Measurements from ENCODE around the gene ACTG1.

Gene ACTG1

GRCh38 chr17:81512562-81513371 is at the start of gene ACTG1:
ACTG1 (minus strand) TSS chr17:81512799; CDS start chr17:81512354, 445 bp downstream.
- peak; percentile 94 for DNase-seq (ENCODE audit: low read depth)

GRCh38 chr17:81561494-81561885 is 48.9 kb upstream of the ACTG1 start:
- no peak for DNase-seq (ENCODE audit: low read depth)

- DNase-seq (ENCODE audit: low read depth), result no peak
Measured at GRCh38 chr17:81558941-81559806, 46.6 kb upstream of the ACTG1 start.

- DNase-seq (ENCODE audit: low read depth), result no peak
Measured at GRCh38 chr17:81558115-81558468, 45.5 kb upstream of the ACTG1 start.

- no peak for DNase-seq (ENCODE audit: low read depth)
Measured at GRCh38 chr17:81557276-81558114, 44.9 kb upstream of the ACTG1 start.

- DNase-seq (ENCODE audit: low read depth), result no peak
Measured at GRCh38 chr17:81556863-81557262, 44.3 kb upstream of the ACTG1 start.

GRCh38 chr17:81556175-81556691 is 43.6 kb upstream of the ACTG1 start:
- no peak for DNase-seq (ENCODE audit: low read depth)

- peak; percentile 75 for DNase-seq (ENCODE audit: low read depth)
Measured at GRCh38 chr17:81553616-81554181, 41.1 kb upstream of the ACTG1 start.

GRCh38 chr17:81553018-81553615 is 40.5 kb upstream of the ACTG1 start:
- peak; percentile 74 for DNase-seq (ENCODE audit: low read depth)

- DNase-seq (ENCODE audit: low read depth), result peak; percentile 80
Measured at GRCh38 chr17:81552244-81553017, 39.8 kb upstream of the ACTG1 start, which contains the start of gene FAAP100. FAAP100 (minus strand) TSS chr17:81552353; CDS start chr17:81552330, 23 bp downstream.

- peak; percentile 33 for DNase-seq (ENCODE audit: low read depth)
Measured at GRCh38 chr17:81551458-81552243, 39.1 kb upstream of the ACTG1 start.

GRCh38 chr17:81550830-81551457 is 38.3 kb upstream of the ACTG1 start:
- no peak for DNase-seq (ENCODE audit: low read depth)

- no peak for DNase-seq (ENCODE audit: low read depth)
Measured at GRCh38 chr17:81550285-81550684, 37.7 kb upstream of the ACTG1 start.

GRCh38 chr17:81549826-81550225 is 37.2 kb upstream of the ACTG1 start:
- no peak for DNase-seq (ENCODE audit: low read depth)

- no peak for DNase-seq (ENCODE audit: low read depth)
Measured at GRCh38 chr17:81549031-81549557, 36.5 kb upstream of the ACTG1 start.

GRCh38 chr17:81547614-81547982 is 35.0 kb upstream of the ACTG1 start:
- DNase-seq (ENCODE audit: low read depth), result no peak

- no peak for DNase-seq (ENCODE audit: low read depth)
Measured at GRCh38 chr17:81546906-81547613, 34.5 kb upstream of the ACTG1 start.
